SU-DHL-6 (cell line): ENCODE measurements around the gene HS3ST3B1.

Source experiments
- H2AFZ ChIP-seq: fragments of 200-600 bp; sonication (generic); 2 replicates; pipeline ENCODE4 v1.6.1; 2014; ENCODE audit warnings: low read depth, mild to moderate bottlenecking, moderate library complexity, mixed read lengths, antibody characterized with exemption, low read length; ENCODE audit not compliant: severe bottlenecking
- H3F3A ChIP-seq: fragments of 200-600 bp; shearing (Covaris generic); 2 replicates; pipeline ENCODE4 v1.6.0; 2016; ENCODE audit warnings: antibody characterized with exemption, mild to moderate bottlenecking; ENCODE audit not compliant: insufficient read depth
- H3K27ac ChIP-seq: fragments of 200-600 bp; sonication (generic); 2 replicates; pipeline ENCODE4 v1.5.1; 2016; ENCODE audit warnings: low read depth, mild to moderate bottlenecking, low read length, moderate library complexity, mixed read lengths
- H3K27me3 ChIP-seq: fragments of 200-600 bp; sonication (generic), shearing (Covaris generic); 2 replicates; pipeline ENCODE4 v1.6.0; 2014; ENCODE audit warnings: mild to moderate bottlenecking, low read length
- H3K36me3 ChIP-seq: fragments of 200-600 bp; sonication (generic); 2 replicates; pipeline ENCODE4 v1.6.1; 2014; ENCODE audit warnings: mild to moderate bottlenecking, low read length, mixed read lengths
- H3K4me2 ChIP-seq: fragments of 300-600, 200-600 bp; shearing (Covaris generic), sonication (generic); 2 replicates; pipeline ENCODE4 v1.6.0; 2014; ENCODE audit warnings: low read length, low read depth, mild to moderate bottlenecking; ENCODE audit not compliant: poor library complexity, severe bottlenecking
- H3K4me3 ChIP-seq: fragments of 200-600 bp; sonication (generic); 2 replicates; pipeline ENCODE4 v1.5.1; 2014; ENCODE audit warnings: antibody characterized with exemption, low read length, mild to moderate bottlenecking, mixed read lengths; ENCODE audit not compliant: insufficient read depth, poor library complexity, severe bottlenecking
- H3K79me2 ChIP-seq: fragments of 200-600 bp; sonication (generic); 2 replicates; pipeline ENCODE4 v1.6.1; 2014; ENCODE audit warnings: mild to moderate bottlenecking, low read length, moderate library complexity; ENCODE audit not compliant: insufficient read depth
- H3K9ac ChIP-seq: fragments of 200-600 bp; sonication (generic); 2 replicates; pipeline ENCODE4 v1.7.0; 2014; ENCODE audit warnings: mild to moderate bottlenecking, low read length
- H3K9me2 ChIP-seq: fragments of 200-600 bp; sonication (generic); replicated peaks from 2 replicates; pipeline ENCODE4 v1.6.1; 2014; ENCODE audit warnings: low read length; ENCODE audit not compliant: insufficient read depth
- H3K9me3 ChIP-seq: fragments of 200-600 bp; sonication (generic); 2 replicates; pipeline ENCODE4 v1.6.1; 2014; ENCODE audit warnings: low read length, mixed read lengths; ENCODE audit not compliant: insufficient read depth
- H4K20me1 ChIP-seq: fragments of 200-600 bp; sonication (generic); 2 replicates; pipeline ENCODE4 v1.6.1; 2014; ENCODE audit warnings: low read depth, mild to moderate bottlenecking, antibody characterized with exemption, low read length, moderate library complexity, mixed read lengths
- EZH2phosphoT487 ChIP-seq: fragments of 200-600 bp; sonication (generic), shearing (Covaris generic); conservative IDR thresholded peaks from 2 replicates; pipeline ENCODE4 v1.6.1; 2018; ENCODE audit warnings: mild to moderate bottlenecking, antibody characterized with exemption, low read length, moderate library complexity, mixed read lengths
- TF ChIP-seq, protein P1 (sequence below): fragments of 200-600 bp; sonication (generic); IDR thresholded peaks from one replicate; pipeline ENCODE4 v1.5.1; 2017; ENCODE audit warnings: antibody characterized with exemption, mild to moderate bottlenecking, low read length, moderate library complexity; ENCODE audit not compliant: insufficient read depth, poor library complexity, severe bottlenecking

HS3ST3B1 gene

DNA sequence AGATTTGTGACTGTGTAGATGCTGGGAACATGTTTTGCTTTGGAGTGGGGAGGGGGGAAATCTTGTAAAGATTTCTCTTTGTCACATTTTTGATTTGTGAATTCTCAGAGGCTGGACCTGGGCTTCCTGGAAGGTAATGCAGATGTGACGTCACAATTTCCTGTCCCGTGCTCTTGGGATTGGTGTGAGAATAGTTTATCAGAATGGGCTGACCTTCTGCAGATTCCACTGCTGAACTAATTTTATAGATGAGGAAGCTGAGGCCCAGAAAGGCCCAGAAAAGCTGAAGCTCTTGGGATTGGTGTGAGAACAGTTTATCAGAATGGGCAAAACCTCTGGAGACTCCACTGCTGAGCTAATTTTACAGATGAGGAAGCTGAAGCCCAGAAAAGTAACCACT lies 34.0 kb downstream of the HS3ST3B1 start:
- H3K9ac ChIP-seq: no peak overlapping the region
- H3F3A ChIP-seq: no peaks in the 10 kb centered on the region
- H2AFZ ChIP-seq: no peak overlapping the region
- no peaks in the 10 kb centered on the region for H3K9me3 ChIP-seq
- no peaks in the 10 kb centered on the region for H3K9me2 ChIP-seq
- no peak overlapping the region for H3K27ac ChIP-seq
- no peak overlapping the region for H3K4me2 ChIP-seq
- H3K36me3 ChIP-seq: no peaks in the 10 kb centered on the region
- H3K4me3 ChIP-seq: no peak overlapping the region
- no peaks in the 10 kb centered on the region for H3K79me2 ChIP-seq
- no peaks in the 10 kb centered on the region for H4K20me1 ChIP-seq
- TF ChIP-seq, protein P1, sequence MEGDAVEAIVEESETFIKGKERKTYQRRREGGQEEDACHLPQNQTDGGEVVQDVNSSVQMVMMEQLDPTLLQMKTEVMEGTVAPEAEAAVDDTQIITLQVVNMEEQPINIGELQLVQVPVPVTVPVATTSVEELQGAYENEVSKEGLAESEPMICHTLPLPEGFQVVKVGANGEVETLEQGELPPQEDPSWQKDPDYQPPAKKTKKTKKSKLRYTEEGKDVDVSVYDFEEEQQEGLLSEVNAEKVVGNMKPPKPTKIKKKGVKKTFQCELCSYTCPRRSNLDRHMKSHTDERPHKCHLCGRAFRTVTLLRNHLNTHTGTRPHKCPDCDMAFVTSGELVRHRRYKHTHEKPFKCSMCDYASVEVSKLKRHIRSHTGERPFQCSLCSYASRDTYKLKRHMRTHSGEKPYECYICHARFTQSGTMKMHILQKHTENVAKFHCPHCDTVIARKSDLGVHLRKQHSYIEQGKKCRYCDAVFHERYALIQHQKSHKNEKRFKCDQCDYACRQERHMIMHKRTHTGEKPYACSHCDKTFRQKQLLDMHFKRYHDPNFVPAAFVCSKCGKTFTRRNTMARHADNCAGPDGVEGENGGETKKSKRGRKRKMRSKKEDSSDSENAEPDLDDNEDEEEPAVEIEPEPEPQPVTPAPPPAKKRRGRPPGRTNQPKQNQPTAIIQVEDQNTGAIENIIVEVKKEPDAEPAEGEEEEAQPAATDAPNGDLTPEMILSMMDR: no peak
- no peak for TF ChIP-seq EZH2phosphoT487
- no peaks in the 10 kb centered on the region for H3K27me3 ChIP-seq

DNA sequence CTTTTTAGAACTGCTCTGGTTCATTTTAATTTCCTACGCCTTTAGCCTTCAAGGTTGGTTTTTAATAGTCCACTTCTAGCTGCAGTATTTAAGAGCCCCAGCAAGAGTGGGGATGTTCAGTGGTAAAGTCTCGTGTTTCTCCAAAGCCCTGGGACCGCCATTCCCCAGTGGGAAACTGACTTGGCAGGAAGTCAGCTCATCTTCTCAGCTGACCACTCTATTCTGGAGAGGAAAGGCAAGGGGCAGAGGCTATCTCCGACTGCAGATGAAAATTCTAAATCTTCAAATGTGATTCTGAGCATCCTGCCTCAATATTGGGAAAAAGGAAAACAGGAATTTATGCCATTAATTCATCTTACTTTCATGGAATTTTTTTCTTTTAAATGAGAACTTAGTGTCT lies 35.5 kb downstream of the HS3ST3B1 start:
- H3K9me3 ChIP-seq: no peaks in the 10 kb centered on the region
- no peaks in the 10 kb centered on the region for H3K79me2 ChIP-seq
- H3K9me2 ChIP-seq: no peaks in the 10 kb centered on the region
- no peaks in the 10 kb centered on the region for H3F3A ChIP-seq
- TF ChIP-seq, protein P1: no peak
- no peak for TF ChIP-seq EZH2phosphoT487
- no peak overlapping the region for H2AFZ ChIP-seq
- H3K27me3 ChIP-seq: no peaks in the 10 kb centered on the region
- no peak overlapping the region for H3K9ac ChIP-seq
- no peak overlapping the region for H3K27ac ChIP-seq
- H3K4me2 ChIP-seq: no peak overlapping the region
- H3K4me3 ChIP-seq: no peak overlapping the region
- no peaks in the 10 kb centered on the region for H4K20me1 ChIP-seq
- H3K36me3 ChIP-seq: no peaks in the 10 kb centered on the region

DNA sequence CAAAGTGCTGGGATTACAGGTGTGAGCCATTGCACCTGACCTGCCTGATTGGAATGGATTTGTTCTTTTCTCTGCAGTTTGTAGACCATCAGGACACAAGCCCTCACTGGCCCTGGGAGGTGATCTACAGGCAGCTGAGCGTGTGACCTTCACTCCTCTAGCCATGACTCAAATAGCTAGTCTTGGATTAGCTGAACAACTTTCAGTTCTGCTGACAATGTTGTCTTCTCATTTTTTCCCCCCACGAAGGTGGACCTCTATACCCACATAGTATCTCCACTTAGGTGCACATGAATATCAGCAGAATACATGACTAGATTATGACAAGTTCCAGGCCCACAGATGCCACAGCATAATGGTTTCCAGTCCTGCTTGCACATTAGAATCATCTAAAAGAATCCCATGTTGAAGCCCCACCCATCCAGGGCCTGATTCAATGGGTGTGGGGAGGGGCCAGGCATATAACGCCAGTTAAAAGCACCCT lies 36.8 kb downstream of the HS3ST3B1 start:
- Histone ChIP-seq H3K36me3 (no peaks in the 10 kb centered on the region), H3F3A (no peaks in the 10 kb centered on the region), H2AFZ (no peak overlapping the region), H3K27ac (no peak overlapping the region), H3K79me2 (no peaks in the 10 kb centered on the region), H3K27me3 (no peaks in the 10 kb centered on the region), H3K9ac (no peak overlapping the region), H3K4me2 (no peak overlapping the region), H4K20me1 (no peaks in the 10 kb centered on the region), H3K9me3 (no peaks in the 10 kb centered on the region), H3K9me2 (no peaks in the 10 kb centered on the region), H3K4me3 (no peak overlapping the region)
- TF ChIP-seq, protein P1: no peak
- no peak for TF ChIP-seq EZH2phosphoT487
